GM12878 (cell line): ENCODE measurements around the gene EPS8L1. TPM values are rescaled to one million over a fixed set of nuclear protein-coding genes. Genes with fewer than 3 reads are reported as not detected.

Experiments used
- ATAC-seq: fragments of 200-7000 bp; cut with Tn5 transposase; 3 replicates; pipeline ENCODE4 v1.9.1; 2020; ENCODE audit warnings: mild to moderate bottlenecking, moderate library complexity
- BruUV-seq: library from RNA; stranded (reverse); fragments of 400-500 nt; replicated peaks from 2 replicates; lab custom pipeline; 2021; lab: Mats Ljungman, UMichigan
- CTCF ChIA-PET: fragments of 300-600 bp; sonication (Branson Sonifier 250); formaldehyde crosslinking; extraction: SDS; loops from one replicate; lab custom pipeline; 2021; ENCODE audit warnings: inconsistent platforms; lab: Yijun Ruan, JAX
- POLR2A ChIA-PET: fragments of 350-600 bp; formaldehyde crosslinking; extraction: SDS; loops from one replicate; lab custom pipeline; 2021; ENCODE audit warnings: inconsistent platforms; lab: Charles Lee
- RAD21 ChIA-PET: fragments of 300-600 bp; sonication (Branson Sonifier 250); formaldehyde crosslinking; loops from one replicate; lab custom pipeline; 2023; ENCODE audit warnings: antibody characterized with exemption; ENCODE audit not compliant: unreplicated experiment; lab: Charles Lee
- SMC1A ChIA-PET: fragments of 300-600 bp; sonication (Branson Sonifier 250); formaldehyde crosslinking; loops from one replicate; lab custom pipeline; 2023; ENCODE audit not compliant: unreplicated experiment, uncharacterized antibody; lab: Charles Lee
- DNase-seq: peaks from one replicate; pipeline ENCODE4 v3.0.0-alpha.2; 2011; ENCODE audit warnings: low read depth, low spot score
- FAIRE-seq: peaks from 3 replicates; lab custom pipeline; 2011; peaks lifted over from hg19 to GRCh38; lab: Jason Lieb, UNC
- H2AFZ ChIP-seq: 2 replicates; pipeline ENCODE4 v1.6.0; 2011; ENCODE audit warnings: low read depth, low read length, control low read depth; ENCODE audit not compliant: control insufficient read depth
- H3K27ac ChIP-seq: 2 replicates; pipeline ENCODE4 v1.5.1; 2011; ENCODE audit warnings: control low read depth; ENCODE audit not compliant: control insufficient read depth, insufficient read depth
- H3K27me3 ChIP-seq, 2 experiments: replicated peaks in 1 of 2; 2 replicates each; pipeline versions ENCODE4 v1.6.0 to v1.6.1; 2011; ENCODE audit warnings: low read length in 1 of 2; ENCODE audit not compliant: control insufficient read depth in 2 of 2, insufficient read depth in 2 of 2
- H3K36me3 ChIP-seq, 2 experiments: 2 replicates each; pipeline ENCODE4 v1.5.1; 2011; ENCODE audit warnings: low read length in 1 of 2; ENCODE audit not compliant: control insufficient read depth in 2 of 2, insufficient read depth in 2 of 2
- H3K4me1 ChIP-seq: 2 replicates; pipeline ENCODE4 v1.6.1; 2011; ENCODE audit warnings: mild to moderate bottlenecking, low read length, moderate library complexity, mixed read lengths; ENCODE audit not compliant: control insufficient read depth, insufficient read depth
- H3K4me2 ChIP-seq: 2 replicates; pipeline ENCODE4 v1.6.0; 2011; ENCODE audit warnings: control low read depth; ENCODE audit not compliant: control insufficient read depth, insufficient read depth
- H3K4me3 ChIP-seq: fragments of 200-600 bp; sonication (generic); 2 replicates; pipeline ENCODE4 v1.5.1; 2016
- H3K79me2 ChIP-seq: 2 replicates; pipeline ENCODE4 v1.6.0; 2011; ENCODE audit warnings: low read length; ENCODE audit not compliant: control insufficient read depth, insufficient read depth
- H3K9ac ChIP-seq: 2 replicates; pipeline ENCODE4 v1.8.0; 2011; ENCODE audit warnings: low read length, control low read depth, mixed read lengths; ENCODE audit not compliant: control insufficient read depth, insufficient read depth
- H3K9me3 ChIP-seq: replicated peaks from 3 replicates; pipeline ENCODE4 v1.5.1; 2011; ENCODE audit warnings: mild to moderate bottlenecking, low read length; ENCODE audit not compliant: control insufficient read depth, insufficient read depth
- H4K20me1 ChIP-seq: 2 replicates; pipeline ENCODE4 v1.6.0; 2011; ENCODE audit not compliant: control insufficient read depth, insufficient read depth
- BRCA1 ChIP-seq: IDR thresholded peaks from 2 replicates; pipeline ENCODE4 v1.6.1; 2011; ENCODE audit warnings: low read depth, low read length, improper control_type of control experiment
- CBX5 ChIP-seq: sonication (generic); IDR thresholded peaks from 2 replicates; pipeline ENCODE4 v1.6.1; 2016; ENCODE audit warnings: low read depth, moderate library complexity, mild to moderate bottlenecking, inconsistent platforms
- E2F8 ChIP-seq: fragments of 450-650 bp; IDR thresholded peaks from 2 replicates; pipeline ENCODE4 v1.6.1; 2018; ENCODE audit warnings: mild to moderate bottlenecking, low read depth, moderate library complexity; ENCODE audit not compliant: partially characterized antibody
- ELK1 ChIP-seq: IDR thresholded peaks from 2 replicates; pipeline ENCODE4 v1.6.1; 2012; ENCODE audit warnings: low read depth, low read length, improper control_type of control experiment
- ESRRA ChIP-seq: IDR thresholded peaks from 2 replicates; pipeline ENCODE4 v1.6.1; 2012; ENCODE audit warnings: mild to moderate bottlenecking, low read length, improper control_type of control experiment
- HCFC1 ChIP-seq: fragments of 150-350 bp; IDR thresholded peaks from 2 replicates; pipeline ENCODE4 v1.6.1; 2014; ENCODE audit warnings: low read length
- MTA2 ChIP-seq: fragments of 450-650 bp; IDR thresholded peaks from 2 replicates; pipeline ENCODE4 v1.6.1; 2016; ENCODE audit warnings: low read depth, mild to moderate bottlenecking, moderate library complexity
- SMAD5 ChIP-seq: IDR thresholded peaks from 2 replicates; pipeline ENCODE4 v1.6.1; 2016; ENCODE audit warnings: antibody characterized with exemption, low read depth
- SUZ12 ChIP-seq: fragments of 200-600 bp; sonication (generic); IDR thresholded peaks from one replicate; pipeline ENCODE4 v1.6.1; 2018; ENCODE audit warnings: antibody characterized with exemption, mild to moderate bottlenecking; ENCODE audit not compliant: unreplicated experiment
- WGBS: methylation state at CpG from one replicate; pipeline ENCODE4 v1.1.6; 2016; ENCODE audit warnings: low lambda C conversion rate; ENCODE audit not compliant: insufficient replicate concordance, insufficient coverage; ENCODE audit errors: missing lambda C conversion rate; 5-methylcytosine and 5-hydroxymethylcytosine counted together
- in situ Hi-C: fragments of 300-500 bp; cut with MboI; formaldehyde crosslinking; loops from 9 replicates; pipeline ENCODE4 v1.14.3; 2018; ENCODE audit warnings: mixed read lengths
- intact Hi-C: fragments of 100-400 bp; cut with micrococcal nuclease; formaldehyde crosslinking; loops from one replicate; pipeline ENCODE4 v1.14.2; 2022; ENCODE audit not compliant: unreplicated experiment
- polyA plus RNA-seq, 11 experiments: library from polyadenylated mRNA; depleted of rRNA in 4 of 11; unstranded in 6 of 11; stranded (reverse) in 5 of 11; fragments of >200 nt; fragmentation: Nextera tagmentation in 4 of 11; fragmentation: Illumina TruSeq in 1 of 11; extraction: Ambion mirVana in 4 of 11; extraction: Trizol in 1 of 11; gene quantifications; 1 replicate in 1 of 11; 2 replicates in 10 of 11; pipeline versions ENCODE4 v1.2.1 to v1.2.3, GENCODE V29; 2011 to 2016; ENCODE audit warnings: inconsistent platforms in 2 of 11, missing spikeins in 2 of 11, low read depth in 1 of 11
- total RNA-seq, 4 experiments: library from RNA; depleted of rRNA in 3 of 4; stranded (reverse); fragments of >200 nt in 3 of 4; fragmentation: Illumina TruSeq in 1 of 4; extraction: Trizol in 1 of 4; gene quantifications; 2 replicates each; pipeline versions ENCODE4 v1.2.1 to v1.2.3, GENCODE V29; 2013 to 2021

Gene EPS8L1
- total and polyA plus RNA-seq, 10 of the 15 experiments (the other 5 are each of a cell fraction or from before 2014, with no cell fraction given), result 0.68 to 2.2 (median 0.96) TPM; not detected in 2

DNA sequence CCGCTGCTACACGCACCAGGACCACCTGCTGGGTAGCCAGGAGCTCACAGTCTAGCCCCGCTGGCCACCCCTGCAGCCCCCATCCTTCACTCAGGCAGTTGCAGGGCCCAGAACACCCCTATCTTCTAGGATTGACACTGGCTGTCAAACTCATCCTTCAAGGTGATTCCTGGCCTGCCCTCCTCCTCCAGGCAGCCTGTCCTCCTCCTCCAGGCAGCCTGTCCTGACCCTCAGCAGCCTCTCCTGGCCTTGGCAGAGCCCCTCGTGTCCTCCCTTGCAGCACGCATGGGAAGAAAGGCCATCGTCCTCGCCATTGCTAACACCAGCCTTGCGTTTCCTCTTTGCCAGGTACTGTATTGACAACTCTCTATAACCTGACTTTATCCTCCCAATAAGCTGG is 3.8 kb upstream of the EPS8L1 start:
- ChIA-PET RAD21 (no interaction called here), SMC1A (no interaction called here), POLR2A (no interaction called here), CTCF (no interaction called here)
- BruUV-seq, result no TSS peak
- Histone ChIP-seq H4K20me1 (no peaks in the 10 kb centered on the region), H2AFZ (no peak overlapping the region), H3K79me2 (no peaks in the 10 kb centered on the region), H3K9ac (no peak overlapping the region), H3K9me3 (no peaks in the 10 kb centered on the region), H3K27ac (no peak overlapping the region), H3K4me3 (no peak overlapping the region), H3K4me2 (no peak overlapping the region), H3K4me1 (peaks cover 3% of the 10 kb centered on the region), H3K36me3 (no peaks in the 10 kb centered on the region), H3K27me3 (no peaks in the 10 kb centered on the region; a peak in 1 of 4 replicates)
- ATAC-seq (no peak), FAIRE-seq (no peak), DNase-seq (no peak)
- intact Hi-C loops (no loop called here), in situ Hi-C loops (no loop called here)
- TF ChIP-seq HCFC1, result no peak
- TF ChIP-seq E2F8, result no peak
- TF ChIP-seq MTA2, result no peak
- no peak for TF ChIP-seq ESRRA
- no peak for TF ChIP-seq BRCA1
- TF ChIP-seq ELK1, result no peak
- TF ChIP-seq SMAD5, result no peak
- no peak for TF ChIP-seq CBX5
- TF ChIP-seq SUZ12, result no peak
- WGBS, result 19% methylated on average over 8 of the region's 8 CpGs
